GM19035 (cell line): Measurements from ENCODE around the gene OR5K2.

Experiments used
- ATAC-seq: cut with Tn5 transposase; IDR thresholded peaks from one replicate; pipeline ENCODE4 v1.9.1; 2021; ENCODE audit not compliant: unreplicated experiment

Gene OR5K2

GRCh38 chr3:98497381-98497780 lies at the start of gene OR5K2:
Gene OR5K2 (plus strand): TSS chr3:98497681. CDS start chr3:98497681, 0 bp downstream.
- no peak for ATAC-seq

- ATAC-seq = no peak
Measured at GRCh38 chr3:98449606-98450193, 47.8 kb upstream of the OR5K2 start.

- ATAC-seq = no peak
Measured at GRCh38 chr3:98450372-98450771, 47.1 kb upstream of the OR5K2 start.

- ATAC-seq = no peak
Measured at GRCh38 chr3:98453827-98454226, 43.7 kb upstream of the OR5K2 start.

GRCh38 chr3:98454929-98455328 lies 42.6 kb upstream of the OR5K2 start:
- no peak for ATAC-seq

- ATAC-seq = no peak
Measured at GRCh38 chr3:98457543-98457942, 39.9 kb upstream of the OR5K2 start.

- ATAC-seq = no peak
Measured at GRCh38 chr3:98460220-98460619, 37.3 kb upstream of the OR5K2 start.

GRCh38 chr3:98462901-98463300 lies 34.6 kb upstream of the OR5K2 start, which contains the start of gene OR5K1:
Gene OR5K1 (plus strand): TSS chr3:98463201. CDS start chr3:98469577, 6,376 bp downstream.
- ATAC-seq = no peak

- no peak for ATAC-seq
Measured at GRCh38 chr3:98482717-98483482, 14.6 kb upstream of the OR5K2 start.

- ATAC-seq = no peak
Measured at GRCh38 chr3:98483626-98484025, 13.9 kb upstream of the OR5K2 start.

GRCh38 chr3:98500019-98500418 lies 2.5 kb downstream of the OR5K2 start:
- ATAC-seq = no peak

- no peak for ATAC-seq
Measured at GRCh38 chr3:98501270-98501669, 3.8 kb downstream of the OR5K2 start.

- no peak for ATAC-seq
Measured at GRCh38 chr3:98501863-98502576, 4.5 kb downstream of the OR5K2 start.

GRCh38 chr3:98504539-98504938 lies 7.1 kb downstream of the OR5K2 start:
- ATAC-seq = no peak

- no peak for ATAC-seq
Measured at GRCh38 chr3:98508582-98508981, 11.1 kb downstream of the OR5K2 start.

GRCh38 chr3:98512576-98512975 lies 15.1 kb downstream of the OR5K2 start:
- no peak for ATAC-seq

- no peak for ATAC-seq
Measured at GRCh38 chr3:98513091-98513511, 15.6 kb downstream of the OR5K2 start.

GRCh38 chr3:98513736-98514135 lies 16.3 kb downstream of the OR5K2 start:
- ATAC-seq = no peak

- no peak for ATAC-seq
Measured at GRCh38 chr3:98514948-98515347, 17.5 kb downstream of the OR5K2 start.

GRCh38 chr3:98518816-98519215 lies 21.3 kb downstream of the OR5K2 start:
- no peak for ATAC-seq

GRCh38 chr3:98519351-98519750 lies 21.9 kb downstream of the OR5K2 start:
- no peak for ATAC-seq
